ENCODE measurements around the gene PPP1R7.

Gene PPP1R7

GRCh38 chr2:241141214-241141770, 9.0 kb upstream of the PPP1R7 start:
- DNase-seq = no peak

GRCh38 chr2:241142063-241142462, 8.2 kb upstream of the PPP1R7 start:
- no peak for DNase-seq

GRCh38 chr2:241142593-241142992, 7.7 kb upstream of the PPP1R7 start:
- no peak for DNase-seq

- DNase-seq = no peak
Measured at GRCh38 chr2:241146286-241146685, 4.0 kb upstream of the PPP1R7 start.

GRCh38 chr2:241147336-241147735, 2.9 kb upstream of the PPP1R7 start:
- no peak for DNase-seq

- no peak for DNase-seq
Measured at GRCh38 chr2:241148239-241148638, 2.0 kb upstream of the PPP1R7 start.

- peak; percentile 98 for DNase-seq
Measured at GRCh38 chr2:241148891-241149674, 1.2 kb upstream of the PPP1R7 start, which contains the start of gene PASK. Gene PASK (minus strand): TSS chr2:241149472. CDS start chr2:241143032, 6,440 bp downstream.

GRCh38 chr2:241149675-241149924, 667 bp upstream of the PPP1R7 start:
- no peak for DNase-seq

- DNase-seq = no peak
Measured at GRCh38 chr2:241150660-241151530, 628 bp downstream of the PPP1R7 start.

GRCh38 chr2:241151934-241152660, 1.8 kb downstream of the PPP1R7 start:
- no peak for DNase-seq

- DNase-seq = no peak
Measured at GRCh38 chr2:241153616-241154015, 3.3 kb downstream of the PPP1R7 start.

- no peak for DNase-seq
Measured at GRCh38 chr2:241154915-241155314, 4.6 kb downstream of the PPP1R7 start.

GRCh38 chr2:241155936-241156335, 5.7 kb downstream of the PPP1R7 start:
- no peak for DNase-seq

GRCh38 chr2:241156971-241157441, 6.7 kb downstream of the PPP1R7 start:
- no peak for DNase-seq

- no peak for DNase-seq
Measured at GRCh38 chr2:241157841-241158545, 7.7 kb downstream of the PPP1R7 start.

GRCh38 chr2:241158546-241158900, 8.3 kb downstream of the PPP1R7 start:
- no peak for DNase-seq

- DNase-seq = no peak
Measured at GRCh38 chr2:241159116-241159515, 8.8 kb downstream of the PPP1R7 start.

GRCh38 chr2:241160318-241160717, 10.1 kb downstream of the PPP1R7 start:
- no peak for DNase-seq

- DNase-seq = no peak
Measured at GRCh38 chr2:241161646-241162281, 11.5 kb downstream of the PPP1R7 start.

GRCh38 chr2:241163601-241164118, 13.4 kb downstream of the PPP1R7 start:
- no peak for DNase-seq

- DNase-seq = no peak
Measured at GRCh38 chr2:241168366-241168765, 18.1 kb downstream of the PPP1R7 start.

GRCh38 chr2:241173557-241173956, 23.3 kb downstream of the PPP1R7 start:
- no peak for DNase-seq
